Anterior cingulate cortex (tissue), 58 donors: ENCODE results near the gene SLC2A6.
A peak's percentile ranks its signal among the peaks of the same experiment; 100 is the strongest.

Experiments
- DNase-seq, 58 donors: peaks; one replicate each; lab custom pipeline; 2025; lab: John Stamatoyannopoulos, UW

Gene SLC2A6

DNA sequence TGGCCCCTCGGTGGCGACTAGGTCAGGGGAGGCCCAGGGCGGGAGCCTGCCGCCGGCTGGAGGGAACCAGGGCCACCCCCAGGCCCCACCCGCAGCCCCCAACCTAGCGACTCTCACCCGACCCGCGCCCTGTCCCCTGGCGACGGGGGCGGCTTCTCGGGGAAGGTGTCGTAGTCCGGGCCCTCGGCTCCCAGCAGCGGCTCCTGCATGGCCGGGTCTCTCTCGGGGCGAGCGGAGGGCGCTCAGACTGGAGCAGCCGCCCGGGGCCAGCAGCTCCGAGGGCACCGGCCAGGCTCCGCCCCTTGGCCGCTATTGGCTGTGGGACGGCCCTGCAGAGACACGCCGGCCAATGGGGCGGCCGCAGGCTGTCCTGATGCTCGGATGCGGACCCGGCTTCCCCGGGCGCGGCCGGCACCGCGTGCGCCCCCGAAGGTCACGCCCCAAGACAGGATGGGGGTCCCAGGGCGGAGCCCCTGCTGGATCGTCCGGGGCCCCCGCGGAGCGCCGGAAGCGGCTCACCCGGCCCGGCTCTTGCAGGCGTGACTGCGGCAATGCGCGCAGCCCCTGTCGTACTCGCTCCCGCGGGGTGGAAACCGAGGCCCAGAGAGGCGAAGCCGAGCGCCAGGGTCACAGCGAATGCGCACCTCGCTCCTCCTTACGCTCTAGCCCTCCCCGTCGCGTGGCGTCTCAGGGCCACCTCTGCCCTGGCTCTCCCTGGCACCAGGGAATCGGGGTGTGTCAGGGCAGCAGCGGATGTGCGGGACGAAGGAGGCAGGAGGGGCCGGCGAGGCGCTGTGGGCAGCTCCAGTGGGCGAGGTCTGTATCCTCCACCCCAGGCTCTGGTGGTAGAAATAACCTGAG lies at the start of gene SLC2A6:
TSS of gene SLC2A6 (minus strand) at position 249 of the 861 bp plus-strand sequence. CDS start at position 209, 40 bp downstream.
- DNase-seq, result peak; percentile 18 to 93 (median 81)

- DNase-seq, result no peak
Measured at GRCh38 chr9:133528001-133528875, 49.3 kb upstream of the SLC2A6 start.

- DNase-seq, result peak in 32 of 58 donors; percentile 18 to 73 (median 38)
Measured at GRCh38 chr9:133527444-133527920, 48.6 kb upstream of the SLC2A6 start.

DNA sequence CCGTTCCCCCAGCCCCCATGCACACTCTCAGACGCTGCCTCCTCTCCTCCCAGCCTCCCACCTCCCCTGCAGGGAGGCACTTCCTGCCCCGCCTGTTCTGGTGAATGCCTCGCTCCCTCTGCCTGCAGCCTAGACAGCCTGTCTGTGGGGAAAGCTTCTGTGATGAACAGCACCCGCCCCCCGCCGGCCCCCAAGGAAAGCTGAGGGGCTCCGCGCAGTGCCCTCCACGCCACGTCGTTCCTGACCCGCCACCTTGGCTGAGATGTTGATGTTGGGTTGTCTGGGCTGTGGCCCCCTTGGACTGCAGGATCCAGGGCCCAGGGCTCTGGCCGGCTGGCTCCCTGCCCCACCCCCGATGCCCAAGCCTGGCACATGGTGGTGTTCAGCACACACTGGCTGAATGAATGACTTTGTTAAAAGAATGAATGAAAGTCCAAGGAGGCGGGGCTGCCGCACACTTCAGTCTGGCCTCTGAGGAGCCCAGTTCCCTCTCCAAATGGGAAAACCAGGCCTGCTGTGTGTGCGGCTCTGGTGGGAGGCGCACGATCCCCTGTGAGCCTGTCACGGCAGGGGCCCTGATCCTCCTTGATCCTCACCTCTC lies 47.9 kb upstream of the SLC2A6 start:
- DNase-seq, result peak in 48 of 58 donors; percentile 32 to 89 (median 66)

- DNase-seq, result no peak
Measured at GRCh38 chr9:133525677-133526076, 46.8 kb upstream of the SLC2A6 start.

- DNase-seq, result no peak
Measured at GRCh38 chr9:133524679-133525228, 45.9 kb upstream of the SLC2A6 start, which contains the start of gene MYMK. Gene MYMK, minus strand, starts transcription at chr9:133524959. Its CDS starts 115 bp downstream, at chr9:133524844.

GRCh38 chr9:133524146-133524545 lies 45.2 kb upstream of the SLC2A6 start:
- DNase-seq, result no peak

DNA sequence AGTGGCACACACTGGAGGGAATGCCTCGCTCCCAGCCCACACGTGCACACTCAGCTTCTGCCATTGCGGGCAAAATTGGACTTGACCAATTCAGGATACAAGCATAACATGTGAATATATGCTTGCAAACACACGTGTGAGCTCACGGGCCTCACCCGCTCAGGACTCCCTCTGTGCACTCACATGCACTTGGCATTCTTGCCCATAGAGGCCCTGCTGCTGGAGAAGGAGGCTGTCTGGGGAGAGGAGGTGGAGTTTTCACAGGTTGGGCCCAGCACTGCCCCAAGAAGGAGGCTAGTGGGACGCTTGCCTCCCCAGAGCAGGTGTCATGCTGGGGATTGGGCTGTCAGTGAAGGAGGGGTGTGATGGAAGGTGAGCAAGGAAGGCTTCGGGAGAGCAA lies 44.2 kb upstream of the SLC2A6 start:
- no peak for DNase-seq

- DNase-seq, result no peak
Measured at GRCh38 chr9:133522073-133522910, 43.4 kb upstream of the SLC2A6 start.

DNA sequence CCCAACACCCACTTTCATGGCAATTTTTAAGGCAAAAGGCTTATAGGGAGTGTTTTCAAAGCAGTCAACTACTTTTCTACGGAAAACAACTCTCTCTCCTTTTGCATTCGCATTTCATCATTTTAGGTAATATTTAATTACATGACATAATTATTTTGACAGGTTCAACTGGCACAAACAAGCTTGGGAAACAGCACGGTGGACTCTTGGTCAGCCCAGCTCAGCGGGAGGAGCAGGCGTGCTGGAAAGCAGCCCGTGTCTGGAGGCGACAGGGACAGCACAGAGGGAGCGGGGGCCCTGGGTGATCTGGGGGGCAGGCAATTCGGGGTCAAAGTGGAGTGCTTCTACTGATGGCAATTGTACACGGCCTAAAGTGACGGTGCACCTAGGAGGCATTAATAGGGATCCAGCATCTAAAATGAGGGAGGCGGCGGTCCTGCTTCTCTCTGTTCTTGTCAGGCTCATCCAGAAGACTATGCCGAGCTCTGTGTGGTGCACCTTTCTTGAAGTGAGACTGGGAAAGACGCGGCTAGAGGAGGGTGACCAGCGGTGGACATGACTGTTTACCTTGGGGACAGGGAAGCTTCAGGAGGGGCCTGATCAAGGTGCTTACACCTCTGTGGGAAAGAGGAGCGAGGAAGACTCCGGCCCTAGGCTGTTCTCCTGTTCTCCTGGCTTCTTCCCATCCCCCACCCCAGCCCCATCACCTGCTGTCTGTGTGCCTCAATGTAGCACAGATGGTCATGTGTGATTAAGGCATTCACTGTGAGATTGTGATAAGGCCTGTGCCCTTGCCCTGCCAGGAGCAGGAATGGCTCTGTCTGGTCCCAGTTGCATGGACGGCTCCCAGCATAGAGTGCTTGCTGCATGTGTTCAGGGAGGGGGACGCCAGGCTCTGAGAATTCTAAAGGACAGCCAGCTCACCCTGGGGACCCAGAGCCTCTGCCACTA lies 42.5 kb upstream of the SLC2A6 start:
- peak in 30 of 58 donors; percentile 11 to 72 (median 44) for DNase-seq

DNA sequence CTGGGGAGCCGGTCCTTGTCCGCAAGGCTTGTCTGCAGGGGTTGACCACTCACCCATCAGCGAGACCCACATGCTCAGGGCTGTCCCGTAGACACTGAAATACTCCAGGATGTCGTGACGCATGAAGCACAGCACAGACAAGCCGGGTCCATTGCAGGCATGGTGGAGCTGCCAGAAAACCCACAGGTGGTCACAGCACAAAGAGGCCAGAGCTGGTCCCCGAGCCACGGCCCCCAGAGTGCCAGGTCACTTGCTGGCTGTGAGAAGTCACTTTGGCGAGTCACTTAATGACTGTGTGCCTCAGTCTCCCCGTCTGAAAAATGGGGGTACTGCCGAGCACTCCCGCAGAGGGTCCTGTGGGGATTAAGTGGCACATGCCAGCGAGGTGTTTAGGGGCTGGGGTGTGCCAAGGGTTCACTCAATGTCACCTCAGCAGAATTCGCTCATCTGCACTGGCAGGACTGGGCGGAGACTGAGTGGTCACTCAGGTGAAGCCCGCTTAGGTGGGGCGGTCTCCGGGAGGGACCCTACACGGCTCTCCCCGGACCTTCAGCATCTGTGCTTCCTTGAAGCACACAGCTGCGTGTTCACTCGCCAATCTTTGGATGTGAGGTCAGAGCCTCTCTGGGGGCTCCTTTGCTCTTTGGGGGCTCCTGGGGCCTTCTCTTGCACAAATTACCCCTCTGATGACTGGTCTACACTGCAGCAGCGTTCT lies 41.4 kb upstream of the SLC2A6 start:
- no peak for DNase-seq

- DNase-seq, result no peak
Measured at GRCh38 chr9:133519693-133520092, 40.8 kb upstream of the SLC2A6 start.

DNA sequence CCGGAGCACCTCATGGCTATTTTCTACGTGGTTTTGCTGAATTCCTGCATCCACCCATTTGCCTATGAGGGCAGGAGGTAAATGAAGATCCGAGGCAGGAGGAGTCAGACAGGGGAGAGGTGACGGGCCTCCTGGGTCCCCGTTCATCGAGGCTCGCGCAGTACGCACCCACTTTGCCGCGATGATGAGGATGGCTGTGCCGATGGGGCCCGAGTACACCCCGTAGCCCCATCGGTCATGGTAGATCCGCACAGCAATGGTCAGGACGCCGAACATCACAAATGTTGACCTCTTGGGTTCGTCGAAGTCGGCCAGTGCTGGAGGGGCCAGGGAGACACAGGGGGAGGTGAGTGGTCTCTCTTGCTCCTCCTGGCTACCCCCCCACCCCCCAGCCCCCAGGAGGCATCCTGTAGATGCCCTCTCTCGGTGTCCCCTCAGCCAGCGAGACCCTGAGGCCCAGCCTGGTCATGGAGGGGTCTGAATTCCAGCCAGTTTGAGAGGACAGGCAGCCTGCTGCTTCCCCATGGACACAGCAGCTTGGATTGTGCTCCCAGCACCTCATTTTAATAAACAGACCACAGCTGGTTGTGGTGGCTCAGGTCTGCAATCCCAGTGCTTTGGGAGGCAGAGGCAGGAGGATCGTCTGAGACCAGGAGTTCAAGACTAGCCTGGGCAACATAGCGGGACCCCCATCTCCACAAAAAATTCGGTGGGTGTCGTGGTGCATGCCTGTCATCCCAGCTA lies 40.0 kb upstream of the SLC2A6 start:
- no peak for DNase-seq

GRCh38 chr9:133518200-133518599 lies 39.3 kb upstream of the SLC2A6 start:
- DNase-seq, result no peak

- no peak for DNase-seq
Measured at GRCh38 chr9:133517711-133518110, 38.8 kb upstream of the SLC2A6 start.

GRCh38 chr9:133516961-133517350 lies 38.1 kb upstream of the SLC2A6 start:
- DNase-seq, result no peak
